GM12892 (cell line): ENCODE results near the gene UIMC1.

Source experiments
- POLR2A ChIP-seq: IDR thresholded peaks from 2 replicates; pipeline ENCODE4 v1.6.1; 2011; ENCODE audit warnings: low read depth, low read length, control low read depth
- TAF1 ChIP-seq: IDR thresholded peaks from 2 replicates; pipeline ENCODE4 v1.6.1; 2011; ENCODE audit warnings: low read depth, mild to moderate bottlenecking, control low read depth, low read length, borderline replicate concordance

- no peak for TF ChIP-seq POLR2A
- no peak for TF ChIP-seq TAF1
Measured at GRCh38 chr5:176994460-176995121, 12.0 kb downstream of the UIMC1 start.
